Keratinocyte (primary cell): ENCODE measurements around the gene PRR5.

ENCODE experiments used
- CTCF ChIP-seq, 3 experiments: IDR thresholded peaks in 1 of 3; conservative IDR thresholded peaks in 1 of 3; optimal IDR thresholded peaks in 1 of 3; 2 replicates in 2 of 3; 3 replicates in 1 of 3; pipeline versions ENCODE3 to v1.5.1; 2011; ENCODE audit warnings: low read length in 3 of 3, mild to moderate bottlenecking in 3 of 3, moderate library complexity in 2 of 3, control low read depth in 1 of 3, inconsistent platforms in 1 of 3; ENCODE audit not compliant: insufficient read depth in 2 of 3; ENCODE audit errors: extremely low read depth in 1 of 3
- EZH2 ChIP-seq: IDR thresholded peaks from one replicate; pipeline ENCODE4 v1.6.1; 2012; ENCODE audit warnings: inconsistent platforms, mild to moderate bottlenecking, low read length, moderate library complexity

GRCh38 chr22:44665115-44665514, 36.9 kb upstream of the PRR5 start:
- no peak for TF ChIP-seq EZH2
- TF ChIP-seq CTCF (optimal IDR thresholded peaks at IDR 0.05 in 1 of 3, IDR thresholded peaks at IDR 0.05 in 1 of 3, conservative IDR thresholded peaks at IDR 0.05 in 1 of 3; ENCODE audit: extremely low read depth in 1 of 3, insufficient read depth in 2 of 3, low read length in 3 of 3) = no peak
